ENCODE data around the gene KIF6.

The KIF6 gene

GRCh38 chr6:39610221-39610620, 115.0 kb downstream of the KIF6 start:
- no peak overlapping the region for H3K9ac ChIP-seq (ENCODE audit: insufficient read length)
- H3K36me3 ChIP-seq (ENCODE audit: insufficient read depth, low read length), result no peaks in the 10 kb centered on the region
- H3K27ac ChIP-seq, result no peak overlapping the region
- DNase-seq (ENCODE audit: low read depth, low spot score), result no peak
- peak overlapping the region; percentile 20; the same call in 1 of the 2 replicates for H3K4me3 ChIP-seq
- H3K9me3 ChIP-seq (ENCODE audit: low read depth, low read length), result no peaks in the 10 kb centered on the region
- no peak for TF ChIP-seq EZH2 (IDR thresholded peaks at IDR 0.05)
- no peak for TF ChIP-seq FOXP2 (optimal IDR thresholded peaks at IDR 0.05; ENCODE audit: control extremely low read depth, extremely low read length, insufficient read depth)
- no peak for TF ChIP-seq POLR2AphosphoS5 (IDR thresholded peaks at IDR 0.05; ENCODE audit: borderline replicate concordance, low read depth, low read length)

GRCh38 chr6:39608652-39609345, 116.4 kb downstream of the KIF6 start:
- Histone ChIP-seq H3K4me3 (no peak overlapping the region), H3K9ac (ENCODE audit: insufficient read length) (no peak overlapping the region), H3K27ac (no peak overlapping the region), H3K9me3 (ENCODE audit: low read depth, low read length) (no peaks in the 10 kb centered on the region), H3K36me3 (ENCODE audit: insufficient read depth, low read length) (no peaks in the 10 kb centered on the region)
- DNase-seq (ENCODE audit: low read depth, low spot score), result no peak
- TF ChIP-seq EZH2 (IDR thresholded peaks at IDR 0.05), result no peak
- TF ChIP-seq POLR2AphosphoS5 (IDR thresholded peaks at IDR 0.05; ENCODE audit: borderline replicate concordance, low read depth, low read length), result no peak
- no peak for TF ChIP-seq FOXP2 (optimal IDR thresholded peaks at IDR 0.05; ENCODE audit: control extremely low read depth, extremely low read length, insufficient read depth)

GRCh38 chr6:39602601-39603519, 122.3 kb downstream of the KIF6 start:
- H3K9ac ChIP-seq (ENCODE audit: insufficient read length), result no peak overlapping the region
- TF ChIP-seq FOXP2 (optimal IDR thresholded peaks at IDR 0.05; ENCODE audit: control extremely low read depth, extremely low read length, insufficient read depth), result no peak
- TF ChIP-seq POLR2AphosphoS5 (IDR thresholded peaks at IDR 0.05; ENCODE audit: borderline replicate concordance, low read depth, low read length), result no peak
- no peak for TF ChIP-seq EZH2 (IDR thresholded peaks at IDR 0.05)
- no peak for DNase-seq (ENCODE audit: low read depth, low spot score)

GRCh38 chr6:39599973-39600372, 125.2 kb downstream of the KIF6 start:
- TF ChIP-seq POLR2AphosphoS5 (IDR thresholded peaks at IDR 0.05; ENCODE audit: borderline replicate concordance, low read depth, low read length) (no peak), EZH2 (IDR thresholded peaks at IDR 0.05) (no peak), FOXP2 (optimal IDR thresholded peaks at IDR 0.05; ENCODE audit: control extremely low read depth, extremely low read length, insufficient read depth) (no peak)
- peak overlapping the region; percentile 74 for H3K27ac ChIP-seq
- H3K4me3 ChIP-seq, result no peak overlapping the region
- H3K9ac ChIP-seq (ENCODE audit: insufficient read length), result no peak overlapping the region
- no peaks in the 10 kb centered on the region for H3K9me3 ChIP-seq (ENCODE audit: low read depth, low read length)
- DNase-seq (ENCODE audit: low read depth, low spot score), result no peak
- H3K36me3 ChIP-seq (ENCODE audit: insufficient read depth, low read length), result no peaks in the 10 kb centered on the region

More at GRCh38 chr6:39602601-39603519, 122.3 kb downstream of the KIF6 start:
- no peaks in the 10 kb centered on the region for H3K9me3 ChIP-seq (ENCODE audit: low read depth, low read length)
- H3K27ac ChIP-seq, result no peak overlapping the region; the same call in 1 of the 2 replicates
- no peaks in the 10 kb centered on the region for H3K36me3 ChIP-seq (ENCODE audit: insufficient read depth, low read length)
- H3K4me3 ChIP-seq, result no peak overlapping the region

- Histone ChIP-seq H3K9ac (ENCODE audit: insufficient read length) (no peak overlapping the region), H3K4me3 (no peak overlapping the region), H3K36me3 (ENCODE audit: insufficient read depth, low read length) (no peaks in the 10 kb centered on the region), H3K9me3 (ENCODE audit: low read depth, low read length) (no peaks in the 10 kb centered on the region), H3K27ac (peak overlapping the region; percentile 74)
- no peak for DNase-seq (ENCODE audit: low read depth, low spot score)
- TF ChIP-seq EZH2 (IDR thresholded peaks at IDR 0.05) (no peak), FOXP2 (optimal IDR thresholded peaks at IDR 0.05; ENCODE audit: control extremely low read depth, extremely low read length, insufficient read depth) (no peak), POLR2AphosphoS5 (IDR thresholded peaks at IDR 0.05; ENCODE audit: borderline replicate concordance, low read depth, low read length) (no peak)
Measured at GRCh38 chr6:39599341-39599740, 125.9 kb downstream of the KIF6 start.

GRCh38 chr6:39594285-39594684, 130.9 kb downstream of the KIF6 start:
- H3K27ac ChIP-seq, result peak overlapping the region; percentile 61
- no peaks in the 10 kb centered on the region for H3K36me3 ChIP-seq (ENCODE audit: insufficient read depth, low read length)
- no peak for DNase-seq (ENCODE audit: low read depth, low spot score)
- no peak overlapping the region for H3K4me3 ChIP-seq
- H3K9me3 ChIP-seq (ENCODE audit: low read depth, low read length), result no peaks in the 10 kb centered on the region
- TF ChIP-seq POLR2AphosphoS5 (IDR thresholded peaks at IDR 0.05; ENCODE audit: borderline replicate concordance, low read depth, low read length) (no peak), FOXP2 (optimal IDR thresholded peaks at IDR 0.05; ENCODE audit: control extremely low read depth, extremely low read length, insufficient read depth) (no peak), EZH2 (IDR thresholded peaks at IDR 0.05) (no peak)
- no peak overlapping the region for H3K9ac ChIP-seq (ENCODE audit: insufficient read length)

- Histone ChIP-seq H3K36me3 (ENCODE audit: insufficient read depth, low read length) (no peaks in the 10 kb centered on the region), H3K4me3 (no peak overlapping the region), H3K9ac (ENCODE audit: insufficient read length) (no peak overlapping the region), H3K27ac (peak overlapping the region; percentile 61; the same call in 1 of the 2 replicates), H3K9me3 (ENCODE audit: low read depth, low read length) (no peaks in the 10 kb centered on the region)
- TF ChIP-seq POLR2AphosphoS5 (IDR thresholded peaks at IDR 0.05; ENCODE audit: borderline replicate concordance, low read depth, low read length) (no peak), FOXP2 (optimal IDR thresholded peaks at IDR 0.05; ENCODE audit: control extremely low read depth, extremely low read length, insufficient read depth) (no peak), EZH2 (IDR thresholded peaks at IDR 0.05) (no peak)
- no peak for DNase-seq (ENCODE audit: low read depth, low spot score)
Measured at GRCh38 chr6:39593646-39594045, 131.6 kb downstream of the KIF6 start.

GRCh38 chr6:39590871-39591393, 134.3 kb downstream of the KIF6 start:
- 0 out of 2 replicates have a peak overlapping the region, but pooled peaks have one; percentile 18 for H3K4me3 ChIP-seq
- DNase-seq (ENCODE audit: low read depth, low spot score), result no peak
- H3K27ac ChIP-seq, result peak overlapping the region; percentile 88
- H3K9me3 ChIP-seq (ENCODE audit: low read depth, low read length), result no peaks in the 10 kb centered on the region
- TF ChIP-seq FOXP2 (optimal IDR thresholded peaks at IDR 0.05; ENCODE audit: control extremely low read depth, extremely low read length, insufficient read depth) (no peak), EZH2 (IDR thresholded peaks at IDR 0.05) (no peak), POLR2AphosphoS5 (IDR thresholded peaks at IDR 0.05; ENCODE audit: borderline replicate concordance, low read depth, low read length) (no peak)
- no peaks in the 10 kb centered on the region for H3K36me3 ChIP-seq (ENCODE audit: insufficient read depth, low read length)
- no peak overlapping the region for H3K9ac ChIP-seq (ENCODE audit: insufficient read length)
